Neural crest cell (in vitro differentiated cells): ENCODE measurements around the gene ZDHHC14. TPM values are rescaled to one million over a fixed set of nuclear protein-coding genes. Genes with fewer than 3 reads are reported as not detected.

ENCODE experiments used
- DNase-seq: peaks from one replicate; pipeline ENCODE4 v3.0.0; 2021; ENCODE audit warnings: low read depth, mixed read lengths, low spot score
- H3K27ac Mint-ChIP-seq: one replicate; pipeline ENCODE4 v1.8.0; 2021; ENCODE audit warnings: mild to moderate bottlenecking, mixed read lengths; ENCODE audit not compliant: unreplicated experiment
- H3K27me3 Mint-ChIP-seq: 2 replicates; pipeline ENCODE4 v1.8.0; 2021; ENCODE audit warnings: low read depth, mild to moderate bottlenecking, mixed read lengths
- H3K36me3 Mint-ChIP-seq: 2 replicates; pipeline ENCODE4 v1.8.0; 2021; ENCODE audit warnings: low read depth, mild to moderate bottlenecking, mixed read lengths
- H3K4me1 Mint-ChIP-seq: 2 replicates; pipeline ENCODE4 v1.8.0; 2021; ENCODE audit warnings: mixed read lengths
- H3K4me3 Mint-ChIP-seq: one replicate; pipeline ENCODE4 v1.8.0; 2021; ENCODE audit warnings: mild to moderate bottlenecking, mixed read lengths
- H3K9me3 Mint-ChIP-seq: 2 replicates; pipeline ENCODE4 v1.8.0; 2021; ENCODE audit warnings: mixed read lengths
- total RNA-seq: library from RNA; stranded (reverse); gene quantifications from 2 replicates; pipeline ENCODE4 v1.2.1, GENCODE V29; 2021
- TF ChIP-seq, protein P1 (sequence below): fragments of 200-600 bp; sonication (generic); conservative IDR thresholded peaks from 2 replicates; pipeline ENCODE4 v1.5.0; 2021; ENCODE audit warnings: antibody characterized with exemption, mild to moderate bottlenecking

ZDHHC14 gene
- total RNA-seq, 1 donor from 2014 or later: 5.3 TPM

DNA sequence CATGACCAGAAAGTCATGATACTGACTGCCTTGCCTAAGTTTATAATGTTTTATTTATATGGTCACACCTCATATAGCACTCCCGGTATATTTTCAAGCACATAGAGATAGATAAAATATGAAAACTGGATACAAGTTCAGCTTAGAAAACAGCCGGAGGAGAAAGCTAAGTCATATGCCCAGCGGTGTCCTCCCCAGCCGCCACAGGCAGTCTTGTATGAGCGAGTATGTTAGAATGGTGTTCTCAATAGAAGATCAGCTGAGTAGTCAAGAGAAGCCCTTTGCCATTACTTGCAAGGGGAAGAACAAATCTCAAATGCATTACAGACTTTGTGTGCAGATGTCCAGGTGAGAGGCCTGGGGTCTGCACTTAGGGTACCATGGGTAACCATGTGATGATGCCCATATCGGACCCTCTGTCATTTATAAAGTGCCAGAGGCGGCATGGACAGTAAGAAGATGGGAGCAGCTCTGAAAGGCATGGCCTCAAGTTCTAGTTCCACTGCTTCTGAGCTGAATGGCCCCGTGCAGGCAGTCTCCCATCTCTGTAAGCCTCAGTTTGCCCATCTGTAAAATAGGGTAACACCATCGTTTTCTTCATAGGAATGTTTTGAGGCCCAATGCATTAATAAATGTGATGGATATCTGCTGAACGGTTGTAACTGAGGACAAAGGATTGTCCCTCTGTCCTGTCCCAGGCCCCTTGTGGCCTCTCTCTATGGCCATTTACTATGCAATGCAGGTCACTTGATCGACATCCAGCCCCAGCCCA, 246.4 kb downstream of the ZDHHC14 start:
- TF ChIP-seq, protein P1, sequence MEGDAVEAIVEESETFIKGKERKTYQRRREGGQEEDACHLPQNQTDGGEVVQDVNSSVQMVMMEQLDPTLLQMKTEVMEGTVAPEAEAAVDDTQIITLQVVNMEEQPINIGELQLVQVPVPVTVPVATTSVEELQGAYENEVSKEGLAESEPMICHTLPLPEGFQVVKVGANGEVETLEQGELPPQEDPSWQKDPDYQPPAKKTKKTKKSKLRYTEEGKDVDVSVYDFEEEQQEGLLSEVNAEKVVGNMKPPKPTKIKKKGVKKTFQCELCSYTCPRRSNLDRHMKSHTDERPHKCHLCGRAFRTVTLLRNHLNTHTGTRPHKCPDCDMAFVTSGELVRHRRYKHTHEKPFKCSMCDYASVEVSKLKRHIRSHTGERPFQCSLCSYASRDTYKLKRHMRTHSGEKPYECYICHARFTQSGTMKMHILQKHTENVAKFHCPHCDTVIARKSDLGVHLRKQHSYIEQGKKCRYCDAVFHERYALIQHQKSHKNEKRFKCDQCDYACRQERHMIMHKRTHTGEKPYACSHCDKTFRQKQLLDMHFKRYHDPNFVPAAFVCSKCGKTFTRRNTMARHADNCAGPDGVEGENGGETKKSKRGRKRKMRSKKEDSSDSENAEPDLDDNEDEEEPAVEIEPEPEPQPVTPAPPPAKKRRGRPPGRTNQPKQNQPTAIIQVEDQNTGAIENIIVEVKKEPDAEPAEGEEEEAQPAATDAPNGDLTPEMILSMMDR: no peak
- peaks cover 11% of the 10 kb centered on the region for H3K27me3 Mint-ChIP-seq
- H3K4me3 Mint-ChIP-seq: no peak overlapping the region
- no peaks in the 10 kb centered on the region for H3K9me3 Mint-ChIP-seq
- H3K27ac Mint-ChIP-seq: no peak overlapping the region
- DNase-seq: no peak
- H3K36me3 Mint-ChIP-seq: no peaks in the 10 kb centered on the region
- peaks cover 23% of the 10 kb centered on the region for H3K4me1 Mint-ChIP-seq

DNA sequence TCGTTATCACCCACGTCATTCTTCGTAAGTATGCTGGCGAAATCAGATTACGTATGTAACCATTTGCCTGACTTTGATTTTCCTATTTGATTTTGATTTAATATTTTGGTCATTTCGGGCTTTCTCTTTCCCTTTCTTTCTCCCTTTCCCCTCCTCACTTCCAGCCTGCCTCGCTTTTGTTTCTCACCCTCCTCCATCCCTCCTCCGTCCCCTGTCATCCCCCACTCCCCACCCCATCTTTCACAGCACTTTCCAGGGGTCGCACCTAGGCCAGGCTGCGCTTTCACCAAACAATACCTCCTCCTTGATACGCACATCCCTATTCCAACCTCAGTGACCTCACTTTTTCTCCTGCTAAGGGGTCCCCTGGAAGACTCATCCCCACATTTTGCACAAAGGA, 247.5 kb downstream of the ZDHHC14 start:
- TF ChIP-seq, protein P1: no peak
- Mint-ChIP-seq H3K4me1 (peaks cover 23% of the 10 kb centered on the region), H3K9me3 (no peaks in the 10 kb centered on the region), H3K4me3 (no peak overlapping the region), H3K27ac (no peak overlapping the region), H3K36me3 (no peaks in the 10 kb centered on the region), H3K27me3 (peaks cover 11% of the 10 kb centered on the region)
- DNase-seq: no peak

DNA sequence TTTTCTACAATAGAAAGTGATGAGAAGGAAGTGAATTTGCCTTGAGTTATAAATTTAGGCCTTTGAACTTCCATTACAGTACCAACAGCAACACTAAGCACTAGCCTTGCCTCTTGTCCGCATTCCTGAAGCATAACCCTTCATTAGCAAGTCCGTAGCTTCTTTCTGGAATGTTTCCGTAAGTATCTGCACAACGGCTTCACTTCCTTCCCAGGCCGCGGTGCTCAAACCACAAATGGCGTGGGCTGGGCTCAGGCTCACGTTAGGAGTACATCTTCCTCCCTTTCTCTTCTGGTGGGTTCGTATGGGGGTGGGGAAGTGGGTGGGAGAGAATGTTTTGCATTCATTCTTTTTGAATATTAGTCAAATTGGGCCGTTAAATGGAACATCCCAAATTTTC, 248.2 kb downstream of the ZDHHC14 start:
- TF ChIP-seq, protein P1: no peak
- no peak overlapping the region for H3K27ac Mint-ChIP-seq
- no peak for DNase-seq
- no peak overlapping the region for H3K4me3 Mint-ChIP-seq
- no peaks in the 10 kb centered on the region for H3K9me3 Mint-ChIP-seq
- peaks cover 11% of the 10 kb centered on the region for H3K27me3 Mint-ChIP-seq
- H3K4me1 Mint-ChIP-seq: peaks cover 20% of the 10 kb centered on the region
- H3K36me3 Mint-ChIP-seq: no peaks in the 10 kb centered on the region

DNA sequence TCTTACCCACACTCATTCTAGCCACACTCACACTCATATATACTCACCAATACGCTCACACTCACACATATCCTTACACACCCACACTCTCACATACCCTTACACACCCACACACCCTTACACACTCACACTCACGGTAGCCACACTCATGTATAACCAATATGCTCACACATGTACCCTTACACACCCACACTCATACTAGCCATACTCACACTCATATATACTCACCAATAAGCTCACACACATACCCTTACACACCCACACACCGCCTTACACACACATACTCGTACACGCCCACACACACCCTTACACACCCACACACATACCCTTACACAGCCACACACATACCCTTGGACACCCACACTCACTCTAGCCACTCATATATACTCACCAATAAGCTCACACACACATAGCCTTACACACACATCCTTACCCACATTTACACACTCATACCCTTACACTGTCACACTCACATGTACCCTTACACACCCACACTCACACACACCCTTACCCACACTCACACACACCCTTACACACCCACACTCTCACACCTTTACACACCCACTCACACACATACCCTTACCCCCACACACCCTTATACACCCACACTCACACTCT, 249.6 kb downstream of the ZDHHC14 start:
- DNase-seq: no peak
- Mint-ChIP-seq H3K4me3 (no peak overlapping the region), H3K9me3 (no peaks in the 10 kb centered on the region), H3K27me3 (peaks cover 4% of the 10 kb centered on the region), H3K36me3 (no peaks in the 10 kb centered on the region), H3K27ac (no peak overlapping the region), H3K4me1 (peaks cover 14% of the 10 kb centered on the region)
- TF ChIP-seq, protein P1: no peak

DNA sequence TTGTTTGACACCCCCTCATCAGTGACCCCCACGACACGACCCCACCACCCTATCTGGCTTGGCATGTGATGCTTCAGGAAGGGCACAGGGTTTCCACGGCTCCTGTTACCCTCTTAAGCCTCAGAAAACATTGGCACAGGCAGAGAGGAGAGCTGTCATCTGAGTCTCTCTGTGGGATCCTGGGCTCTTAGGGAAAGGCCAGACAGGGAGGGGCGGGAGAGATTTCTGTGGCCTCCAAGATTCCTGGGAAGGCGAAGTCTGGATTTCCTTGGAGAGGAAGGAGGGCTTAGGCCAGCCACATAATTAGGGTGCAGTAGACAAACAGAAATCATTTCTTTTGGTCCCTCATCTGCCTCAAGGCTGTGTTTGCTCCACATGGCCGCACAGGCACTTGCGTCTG, 250.4 kb downstream of the ZDHHC14 start:
- H3K27me3 Mint-ChIP-seq: peaks cover 2% of the 10 kb centered on the region
- H3K36me3 Mint-ChIP-seq: no peaks in the 10 kb centered on the region
- no peaks in the 10 kb centered on the region for H3K9me3 Mint-ChIP-seq
- TF ChIP-seq, protein P1: no peak
- peaks cover 14% of the 10 kb centered on the region for H3K4me1 Mint-ChIP-seq
- no peak overlapping the region for H3K4me3 Mint-ChIP-seq
- H3K27ac Mint-ChIP-seq: no peak overlapping the region
- DNase-seq: no peak
